ENCODE data around the gene SLAIN1. TPM values are rescaled to one million over a fixed set of nuclear protein-coding genes. Genes with fewer than 3 reads are reported as not detected.

Gene SLAIN1
- total RNA-seq, 2 donors from 2014 or later = 14.8 to 20.0 TPM

- Histone ChIP-seq H3K36me3 (replicated peaks in 1 of 2; ENCODE audit: insufficient read depth in 1 of 2, low read depth in 2 of 2) (no peaks in the 10 kb centered on the region), H3K27me3 (no peaks in the 10 kb centered on the region), H3K4me3 (no peak overlapping the region), H3K27ac (no peak overlapping the region), H3K9me3 (no peaks in the 10 kb centered on the region), H3K4me1 (no peaks in the 10 kb centered on the region)
- intact Hi-C loops (cut with DNase I) = no loop called here
- ATAC-seq (no peak), DNase-seq (no peak)
- TF ChIP-seq CTCF (IDR thresholded peaks at IDR 0.05) (no peak), POLR2A (IDR thresholded peaks at IDR 0.05) (no peak)
- WGBS, 2 donors = 77 to 92% methylated on average over 6 of the region's 6 CpGs
Measured at GRCh38 chr13:77724092-77724491, 26.6 kb downstream of the SLAIN1 start.

- Histone ChIP-seq H3K27me3 (no peaks in the 10 kb centered on the region), H3K9me3 (no peaks in the 10 kb centered on the region), H3K4me1 (no peaks in the 10 kb centered on the region), H3K36me3 (replicated peaks in 1 of 2; ENCODE audit: insufficient read depth in 1 of 2, low read depth in 2 of 2) (no peaks in the 10 kb centered on the region), H3K4me3 (no peak overlapping the region), H3K27ac (no peak overlapping the region)
- ATAC-seq (no peak), DNase-seq (no peak)
- no peak for TF ChIP-seq CTCF (IDR thresholded peaks at IDR 0.05)
- TF ChIP-seq POLR2A (IDR thresholded peaks at IDR 0.05) = no peak
- 79 to 93% methylated on average over 1 of the region's 1 CpG for WGBS, 2 donors
- intact Hi-C loops (cut with DNase I) = no loop called here
Measured at GRCh38 chr13:77725071-77725470, 27.6 kb downstream of the SLAIN1 start.

- no peak for DNase-seq
- Histone ChIP-seq H3K27ac (no peak overlapping the region), H3K4me1 (no peaks in the 10 kb centered on the region), H3K9me3 (no peaks in the 10 kb centered on the region), H3K4me3 (no peak overlapping the region), H3K27me3 (no peaks in the 10 kb centered on the region), H3K36me3 (replicated peaks in 1 of 2; ENCODE audit: insufficient read depth in 1 of 2, low read depth in 2 of 2) (no peaks in the 10 kb centered on the region)
- ATAC-seq = no peak
- intact Hi-C loops (cut with DNase I) = no loop called here
- TF ChIP-seq POLR2A (IDR thresholded peaks at IDR 0.05) (no peak), CTCF (IDR thresholded peaks at IDR 0.05) (no peak)
- 69 to 75% methylated on average over 5 of the region's 5 CpGs for WGBS, 2 donors
Measured at GRCh38 chr13:77728265-77729125, 31.0 kb downstream of the SLAIN1 start.

GRCh38 chr13:77729502-77730221 lies 32.2 kb downstream of the SLAIN1 start:
- Histone ChIP-seq H3K27me3 (no peaks in the 10 kb centered on the region), H3K27ac (no peak overlapping the region), H3K9me3 (no peaks in the 10 kb centered on the region), H3K4me3 (no peak overlapping the region), H3K36me3 (replicated peaks in 1 of 2; ENCODE audit: insufficient read depth in 1 of 2, low read depth in 2 of 2) (no peaks in the 10 kb centered on the region), H3K4me1 (no peaks in the 10 kb centered on the region)
- intact Hi-C loops (cut with DNase I) = no loop called here
- 83 to 94% methylated on average over 8 of the region's 8 CpGs for WGBS, 2 donors
- TF ChIP-seq POLR2A (IDR thresholded peaks at IDR 0.05) (no peak), CTCF (IDR thresholded peaks at IDR 0.05) (no peak)
- ATAC-seq = no peak
- DNase-seq = no peak

All from body of pancreas (tissue), 4 donors.